Amniotic stem cell (primary cell): ENCODE data around the gene IMMP2L.
A peak's percentile ranks its signal among the peaks of the same experiment; 100 is the strongest.

Source experiments
- DNase-seq: peaks from one replicate; lab custom pipeline; 2025; lab: John Stamatoyannopoulos, UW

IMMP2L gene

GRCh38 chr7:110800984-110801383 is 761.3 kb downstream of the IMMP2L start:
- no peak for DNase-seq

GRCh38 chr7:110797656-110798055 is 764.6 kb downstream of the IMMP2L start:
- DNase-seq = no peak

GRCh38 chr7:110790992-110791391 is 771.3 kb downstream of the IMMP2L start:
- no peak for DNase-seq

- no peak for DNase-seq
Measured at GRCh38 chr7:110786328-110786965, 775.8 kb downstream of the IMMP2L start.

- DNase-seq = no peak
Measured at GRCh38 chr7:110784749-110785148, 777.5 kb downstream of the IMMP2L start.

GRCh38 chr7:110780712-110781111 is 781.6 kb downstream of the IMMP2L start:
- no peak for DNase-seq

- DNase-seq = no peak
Measured at GRCh38 chr7:110779339-110779738, 783.0 kb downstream of the IMMP2L start.

GRCh38 chr7:110775046-110775445 is 787.2 kb downstream of the IMMP2L start:
- DNase-seq = peak; percentile 11

GRCh38 chr7:110774071-110774470 is 788.2 kb downstream of the IMMP2L start:
- no peak for DNase-seq

- DNase-seq = no peak
Measured at GRCh38 chr7:110772615-110773014, 789.7 kb downstream of the IMMP2L start.

GRCh38 chr7:110771717-110772116 is 790.6 kb downstream of the IMMP2L start:
- DNase-seq = no peak

GRCh38 chr7:110767550-110768110 is 794.7 kb downstream of the IMMP2L start:
- DNase-seq = no peak

- DNase-seq = no peak
Measured at GRCh38 chr7:110766864-110767263, 795.4 kb downstream of the IMMP2L start.

- DNase-seq = no peak
Measured at GRCh38 chr7:110764852-110765251, 797.4 kb downstream of the IMMP2L start.

- DNase-seq = no peak
Measured at GRCh38 chr7:110762546-110763225, 799.6 kb downstream of the IMMP2L start.

- no peak for DNase-seq
Measured at GRCh38 chr7:110760341-110760740, 802.0 kb downstream of the IMMP2L start.

- DNase-seq = no peak
Measured at GRCh38 chr7:110759069-110759468, 803.2 kb downstream of the IMMP2L start.

- no peak for DNase-seq
Measured at GRCh38 chr7:110754649-110755048, 807.6 kb downstream of the IMMP2L start.

GRCh38 chr7:110750931-110751605 is 811.2 kb downstream of the IMMP2L start:
- no peak for DNase-seq

- no peak for DNase-seq
Measured at GRCh38 chr7:110733221-110733620, 829.1 kb downstream of the IMMP2L start.

- DNase-seq = no peak
Measured at GRCh38 chr7:110724811-110725210, 837.5 kb downstream of the IMMP2L start.

GRCh38 chr7:110721395-110721794 is 840.9 kb downstream of the IMMP2L start:
- DNase-seq = no peak

- DNase-seq = no peak
Measured at GRCh38 chr7:110720626-110721025, 841.7 kb downstream of the IMMP2L start.
